Stimulated activated naive CD8-positive, alpha-beta T cell treated with anti-CD3 and anti-CD28 coated beads, Interleukin-15, Interleukin-2, amounts not matched to agents 100 ng/mL and 50 ng/mL, for 24 hours (primary cell): ENCODE results near the gene PBX4.

Experiments
- H3K27ac Mint-ChIP-seq: one replicate; pipeline ENCODE4 v1.8.0; 2021; ENCODE audit warnings: mild to moderate bottlenecking, mixed read lengths
- H3K27me3 Mint-ChIP-seq: one replicate; pipeline ENCODE4 v1.8.0; 2021; ENCODE audit warnings: mixed read lengths
- H3K36me3 Mint-ChIP-seq: one replicate; pipeline ENCODE4 v1.8.0; 2021; ENCODE audit warnings: low read depth, mixed read lengths
- H3K4me1 Mint-ChIP-seq: one replicate; pipeline ENCODE4 v1.8.0; 2021; ENCODE audit warnings: low read depth, mixed read lengths
- H3K4me3 Mint-ChIP-seq: one replicate; pipeline ENCODE4 v1.8.0; 2021; ENCODE audit warnings: mild to moderate bottlenecking, mixed read lengths
- H3K9me3 Mint-ChIP-seq: one replicate; pipeline ENCODE4 v1.8.0; 2021; ENCODE audit warnings: mixed read lengths

Gene PBX4

GRCh38 chr19:19550972-19551852 is 67.3 kb downstream of the PBX4 start:
- no peaks in the 10 kb centered on the region for H3K9me3 Mint-ChIP-seq
- no peaks in the 10 kb centered on the region for H3K4me1 Mint-ChIP-seq
- H3K27ac Mint-ChIP-seq: no peak overlapping the region
- H3K36me3 Mint-ChIP-seq: no peaks in the 10 kb centered on the region
- H3K4me3 Mint-ChIP-seq: no peak overlapping the region
- peaks cover 4% of the 10 kb centered on the region for H3K27me3 Mint-ChIP-seq

- Mint-ChIP-seq H3K9me3 (no peaks in the 10 kb centered on the region), H3K4me3 (no peak overlapping the region), H3K27ac (no peak overlapping the region), H3K4me1 (no peaks in the 10 kb centered on the region), H3K27me3 (peaks cover 4% of the 10 kb centered on the region), H3K36me3 (no peaks in the 10 kb centered on the region)
These were observed 68.0 kb downstream of the PBX4 start for GRCh38 chr19:19550485-19550929.

- peaks cover 4% of the 10 kb centered on the region for H3K27me3 Mint-ChIP-seq
- no peaks in the 10 kb centered on the region for H3K9me3 Mint-ChIP-seq
- H3K27ac Mint-ChIP-seq: peak overlapping the region; percentile 36
- H3K4me3 Mint-ChIP-seq: no peak overlapping the region
- no peaks in the 10 kb centered on the region for H3K36me3 Mint-ChIP-seq
- H3K4me1 Mint-ChIP-seq: no peaks in the 10 kb centered on the region
These were observed 68.6 kb downstream of the PBX4 start for GRCh38 chr19:19549804-19550464.

- H3K9me3 Mint-ChIP-seq: no peaks in the 10 kb centered on the region
- H3K27ac Mint-ChIP-seq: no peak overlapping the region
These were observed 69.3 kb downstream of the PBX4 start for GRCh38 chr19:19548915-19549759.

GRCh38 chr19:19547674-19548336 is 70.7 kb downstream of the PBX4 start:
- Mint-ChIP-seq H3K27ac (no peak overlapping the region), H3K36me3 (no peaks in the 10 kb centered on the region), H3K9me3 (no peaks in the 10 kb centered on the region), H3K4me1 (no peaks in the 10 kb centered on the region), H3K4me3 (no peak overlapping the region), H3K27me3 (peaks cover 4% of the 10 kb centered on the region)

More at GRCh38 chr19:19548915-19549759, 69.3 kb downstream of the PBX4 start:
- Mint-ChIP-seq H3K4me1 (no peaks in the 10 kb centered on the region), H3K4me3 (no peak overlapping the region), H3K36me3 (no peaks in the 10 kb centered on the region), H3K27me3 (peaks cover 4% of the 10 kb centered on the region)

- H3K4me1 Mint-ChIP-seq: peaks cover 4% of the 10 kb centered on the region
- H3K27me3 Mint-ChIP-seq: peaks cover 4% of the 10 kb centered on the region
- H3K4me3 Mint-ChIP-seq: no peak overlapping the region
- H3K9me3 Mint-ChIP-seq: no peaks in the 10 kb centered on the region
- H3K36me3 Mint-ChIP-seq: no peaks in the 10 kb centered on the region
- no peak overlapping the region for H3K27ac Mint-ChIP-seq
These were observed 71.7 kb downstream of the PBX4 start for GRCh38 chr19:19546751-19547162.

GRCh38 chr19:19545707-19546106 is 72.8 kb downstream of the PBX4 start:
- no peaks in the 10 kb centered on the region for H3K36me3 Mint-ChIP-seq
- H3K27ac Mint-ChIP-seq: no peak overlapping the region
- H3K4me3 Mint-ChIP-seq: no peak overlapping the region
- H3K27me3 Mint-ChIP-seq: peaks cover 4% of the 10 kb centered on the region
- H3K9me3 Mint-ChIP-seq: no peaks in the 10 kb centered on the region
- H3K4me1 Mint-ChIP-seq: peaks cover 10% of the 10 kb centered on the region

- Mint-ChIP-seq H3K9me3 (no peaks in the 10 kb centered on the region), H3K36me3 (no peaks in the 10 kb centered on the region), H3K27me3 (peaks cover 4% of the 10 kb centered on the region), H3K27ac (no peak overlapping the region), H3K4me3 (no peak overlapping the region), H3K4me1 (peaks cover 12% of the 10 kb centered on the region)
These were observed 73.4 kb downstream of the PBX4 start for GRCh38 chr19:19544954-19545591.

GRCh38 chr19:19544257-19544953 is 74.1 kb downstream of the PBX4 start:
- Mint-ChIP-seq H3K27ac (no peak overlapping the region), H3K36me3 (no peaks in the 10 kb centered on the region), H3K9me3 (no peaks in the 10 kb centered on the region), H3K4me1 (peaks cover 16% of the 10 kb centered on the region), H3K4me3 (no peak overlapping the region), H3K27me3 (peaks cover 4% of the 10 kb centered on the region)

- H3K4me3 Mint-ChIP-seq: no peak overlapping the region
- peaks cover 20% of the 10 kb centered on the region for H3K4me1 Mint-ChIP-seq
- H3K36me3 Mint-ChIP-seq: no peaks in the 10 kb centered on the region
- H3K27ac Mint-ChIP-seq: no peak overlapping the region
- no peaks in the 10 kb centered on the region for H3K9me3 Mint-ChIP-seq
- peaks cover 7% of the 10 kb centered on the region for H3K27me3 Mint-ChIP-seq
These were observed 74.8 kb downstream of the PBX4 start for GRCh38 chr19:19543640-19544039.

- H3K4me1 Mint-ChIP-seq: peaks cover 23% of the 10 kb centered on the region
- H3K27ac Mint-ChIP-seq: no peak overlapping the region
- no peaks in the 10 kb centered on the region for H3K36me3 Mint-ChIP-seq
- H3K27me3 Mint-ChIP-seq: peaks cover 9% of the 10 kb centered on the region
- no peak overlapping the region for H3K4me3 Mint-ChIP-seq
- no peaks in the 10 kb centered on the region for H3K9me3 Mint-ChIP-seq
These were observed 75.4 kb downstream of the PBX4 start for GRCh38 chr19:19543101-19543500.

- Mint-ChIP-seq H3K36me3 (no peaks in the 10 kb centered on the region), H3K4me1 (peaks cover 27% of the 10 kb centered on the region), H3K27me3 (peaks cover 13% of the 10 kb centered on the region), H3K4me3 (no peak overlapping the region), H3K27ac (no peak overlapping the region), H3K9me3 (no peaks in the 10 kb centered on the region)
These were observed 76.0 kb downstream of the PBX4 start for GRCh38 chr19:19542507-19542906.

GRCh38 chr19:19541616-19542015 is 76.9 kb downstream of the PBX4 start:
- peaks cover 28% of the 10 kb centered on the region for H3K4me1 Mint-ChIP-seq
- no peaks in the 10 kb centered on the region for H3K36me3 Mint-ChIP-seq
- H3K4me3 Mint-ChIP-seq: no peak overlapping the region
- H3K9me3 Mint-ChIP-seq: no peaks in the 10 kb centered on the region
- peaks cover 13% of the 10 kb centered on the region for H3K27me3 Mint-ChIP-seq
- H3K27ac Mint-ChIP-seq: no peak overlapping the region
